DMS53 treated with DMSO at 0.1 percent for 48 hours (cell line): ENCODE results near the gene TANGO2.

ENCODE experiments used
- DNase-seq: peaks from one replicate; lab custom pipeline; 2025; ENCODE audit not compliant: unreplicated experiment; lab: John Stamatoyannopoulos, UW

Gene TANGO2

GRCh38 chr22:20039683-20040325 lies 18.9 kb downstream of the TANGO2 start:
- no peak for DNase-seq

DNA sequence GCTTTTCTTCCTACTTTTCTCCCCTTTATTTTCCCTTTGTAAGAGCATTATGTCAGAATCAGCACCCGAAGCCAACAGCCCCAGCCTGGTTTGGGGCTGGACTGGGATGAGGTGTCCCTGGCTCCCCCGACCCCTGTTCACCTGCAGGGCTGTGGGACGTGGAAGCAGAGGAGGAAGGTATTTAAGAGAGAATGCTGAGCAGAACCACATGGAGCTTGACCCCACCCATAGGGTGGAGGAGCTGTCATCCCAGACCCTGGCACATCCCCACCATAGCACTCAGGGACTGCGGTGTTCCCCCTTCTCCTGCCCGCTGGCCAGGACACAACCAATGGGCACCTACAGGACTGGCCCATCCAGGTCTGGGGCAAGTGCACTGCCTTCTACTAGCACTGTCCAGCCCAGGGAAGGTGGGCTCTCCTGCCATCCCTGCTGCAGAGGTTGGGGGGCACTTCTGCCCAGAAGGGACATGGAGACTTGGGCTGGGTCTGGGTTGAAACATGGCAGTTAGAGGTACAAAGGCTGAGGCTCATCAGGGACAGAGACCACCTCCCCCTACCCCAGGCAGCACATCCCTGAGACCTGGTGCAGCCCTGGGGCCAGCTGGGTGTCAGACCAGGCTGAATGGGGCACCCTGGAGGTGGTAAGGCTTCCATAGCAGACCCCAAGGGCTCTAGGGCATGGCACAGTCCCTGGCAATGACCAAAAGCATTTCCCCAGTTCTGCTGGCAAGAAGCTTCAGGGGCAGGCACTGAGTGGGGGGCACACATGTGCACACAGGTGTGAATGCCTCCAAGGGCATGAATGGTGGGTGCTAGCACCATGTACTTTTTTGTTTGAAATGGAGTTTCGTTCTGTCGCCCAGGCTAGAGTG lies 19.7 kb downstream of the TANGO2 start:
- DNase-seq, result no peak

DNA sequence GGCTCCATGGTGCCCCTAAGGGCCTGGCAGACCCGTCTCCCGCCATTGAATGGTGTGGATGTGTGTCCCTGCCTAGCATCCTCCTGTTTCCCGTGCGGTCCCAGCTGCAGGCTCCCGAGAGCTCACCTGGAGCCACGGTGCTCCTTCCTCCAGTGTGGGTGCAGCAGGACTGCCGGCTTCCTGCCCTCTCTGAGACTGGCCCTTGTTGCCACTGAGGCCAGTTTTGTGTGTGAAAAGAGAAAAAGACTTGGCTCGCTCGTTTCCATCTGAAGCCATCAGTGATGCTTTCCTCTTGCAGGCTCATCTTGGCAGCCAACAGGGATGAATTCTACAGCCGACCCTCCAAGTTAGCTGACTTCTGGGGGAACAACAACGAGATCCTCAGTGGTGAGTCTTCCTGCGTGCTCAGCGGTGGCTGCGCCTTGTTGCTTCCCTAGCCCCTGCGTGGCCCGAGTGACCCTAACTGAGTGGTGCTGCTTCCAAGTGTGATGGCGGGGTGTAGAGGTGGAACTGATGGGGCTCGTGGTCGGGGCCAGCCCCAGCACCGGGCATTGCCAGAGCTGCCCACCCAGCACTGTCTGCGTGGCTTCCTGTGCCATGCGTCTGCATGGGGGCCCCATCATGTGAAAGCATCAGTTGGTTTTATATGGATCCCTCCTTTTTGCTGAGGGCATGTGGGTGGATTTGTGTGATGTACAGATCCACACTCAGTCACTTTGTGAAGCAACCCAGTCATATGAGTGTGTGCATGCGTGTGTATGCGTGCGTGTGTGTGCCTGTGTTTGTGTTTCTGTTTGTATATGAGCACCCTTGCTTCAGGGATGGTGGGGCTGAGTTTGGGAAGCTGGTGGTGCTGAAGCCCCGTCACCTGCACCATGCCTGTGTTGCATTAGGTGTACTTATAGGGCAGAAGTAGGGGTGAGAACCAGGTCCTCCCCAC lies 22.4 kb downstream of the TANGO2 start:
- no peak for DNase-seq

- no peak for DNase-seq
Observed at GRCh38 chr22:20043997-20044342, 23.1 kb downstream of the TANGO2 start.

DNA sequence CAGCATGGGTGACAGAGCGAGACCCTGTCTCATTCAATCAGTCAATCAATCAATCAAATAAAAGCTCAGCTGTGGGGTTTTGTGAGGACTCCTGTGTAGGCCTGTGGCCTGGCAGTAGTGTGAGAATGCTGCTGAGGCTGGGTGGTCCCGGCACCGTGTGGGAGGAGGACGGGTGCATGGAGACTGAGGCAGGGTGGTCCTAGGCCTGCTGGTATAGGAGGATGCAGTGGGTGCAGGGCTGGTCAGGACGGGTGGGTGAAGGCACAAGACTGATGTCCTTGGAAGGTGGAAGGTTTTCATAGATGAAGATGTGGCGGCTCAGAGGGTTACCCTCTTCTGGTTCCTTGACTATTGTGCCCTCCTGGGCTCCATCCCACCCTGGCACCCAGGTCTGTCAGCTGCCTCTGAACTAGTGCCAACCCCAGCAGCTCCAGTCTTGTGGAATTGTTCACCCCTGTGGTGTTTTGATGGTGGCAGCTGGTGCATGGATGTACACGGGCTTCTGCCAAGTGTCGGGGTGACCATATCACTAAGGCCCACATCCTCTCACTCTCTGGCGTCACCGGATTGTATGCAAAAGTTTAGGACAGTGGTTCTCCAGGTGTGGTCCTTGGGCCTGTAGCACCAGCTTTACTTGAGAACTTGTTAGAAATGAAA lies 23.7 kb downstream of the TANGO2 start:
- DNase-seq, result no peak

GRCh38 chr22:20046730-20047129 lies 25.8 kb downstream of the TANGO2 start:
- no peak for DNase-seq

GRCh38 chr22:20051927-20052308 lies 31.0 kb downstream of the TANGO2 start:
- DNase-seq, result no peak

- no peak for DNase-seq
Observed at GRCh38 chr22:20052309-20053259, 31.7 kb downstream of the TANGO2 start.

- DNase-seq, result no peak
Observed at GRCh38 chr22:20053407-20054033, 32.6 kb downstream of the TANGO2 start.

DNA sequence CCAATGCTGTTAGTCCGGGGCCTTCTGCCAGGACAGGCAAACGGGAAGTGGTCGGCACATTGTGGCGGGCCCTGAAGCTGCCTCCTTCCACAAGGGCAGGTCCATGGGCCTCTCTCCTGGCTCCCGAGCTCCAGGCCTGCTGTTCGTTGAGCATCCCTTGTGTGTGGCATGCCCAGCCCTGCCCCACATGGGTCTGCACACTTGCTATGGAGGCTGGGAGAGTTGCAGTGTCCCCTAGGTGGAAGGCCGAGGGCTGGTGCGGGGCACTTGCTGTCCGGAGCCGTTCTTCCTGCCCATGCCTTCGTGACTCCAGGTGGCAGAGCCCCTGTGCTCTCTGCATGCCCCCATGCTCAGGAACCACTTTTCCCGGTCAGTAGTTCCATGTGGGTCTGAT lies 33.1 kb downstream of the TANGO2 start:
- no peak for DNase-seq

- DNase-seq, result no peak
Observed at GRCh38 chr22:20054485-20054884, 33.6 kb downstream of the TANGO2 start.

- DNase-seq, result no peak
Observed at GRCh38 chr22:20055144-20055543, 34.2 kb downstream of the TANGO2 start.

- DNase-seq, result no peak
Observed at GRCh38 chr22:20055654-20056053, 34.7 kb downstream of the TANGO2 start.

GRCh38 chr22:20056161-20056560 lies 35.3 kb downstream of the TANGO2 start:
- DNase-seq, result no peak

DNA sequence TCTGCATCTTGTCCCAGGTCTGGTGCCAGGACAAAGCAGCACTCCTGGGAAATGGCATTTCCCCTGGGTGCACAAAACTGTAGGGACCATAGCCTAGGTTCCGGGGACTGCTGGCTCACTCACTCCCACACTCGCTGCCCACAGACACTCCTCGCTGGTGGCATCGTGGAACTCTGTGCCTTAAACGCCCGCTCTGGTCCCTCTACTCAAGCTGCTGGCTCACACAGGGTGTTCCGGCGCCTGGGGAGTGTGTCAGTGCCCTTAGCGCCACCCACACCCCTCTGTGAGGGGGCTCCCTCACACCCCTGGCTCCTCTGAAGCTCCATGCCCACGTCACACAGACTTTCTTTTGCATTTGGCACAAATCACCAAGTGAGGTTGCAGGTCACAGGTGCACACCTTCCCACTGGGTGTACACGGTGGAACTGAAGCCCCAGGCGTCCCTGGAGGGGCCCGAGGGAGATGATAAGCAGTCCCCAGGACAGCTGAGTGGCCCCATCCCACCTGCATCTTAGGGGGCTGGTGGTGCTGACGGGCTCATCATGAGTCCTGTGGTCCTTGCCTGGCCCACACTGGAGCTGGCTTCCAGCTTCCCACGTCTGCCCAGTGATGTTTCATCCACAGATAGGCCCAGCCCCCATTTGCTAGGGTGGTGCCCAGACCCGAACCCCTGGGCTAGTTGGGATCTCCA lies 35.9 kb downstream of the TANGO2 start:
- DNase-seq, result no peak

DNA sequence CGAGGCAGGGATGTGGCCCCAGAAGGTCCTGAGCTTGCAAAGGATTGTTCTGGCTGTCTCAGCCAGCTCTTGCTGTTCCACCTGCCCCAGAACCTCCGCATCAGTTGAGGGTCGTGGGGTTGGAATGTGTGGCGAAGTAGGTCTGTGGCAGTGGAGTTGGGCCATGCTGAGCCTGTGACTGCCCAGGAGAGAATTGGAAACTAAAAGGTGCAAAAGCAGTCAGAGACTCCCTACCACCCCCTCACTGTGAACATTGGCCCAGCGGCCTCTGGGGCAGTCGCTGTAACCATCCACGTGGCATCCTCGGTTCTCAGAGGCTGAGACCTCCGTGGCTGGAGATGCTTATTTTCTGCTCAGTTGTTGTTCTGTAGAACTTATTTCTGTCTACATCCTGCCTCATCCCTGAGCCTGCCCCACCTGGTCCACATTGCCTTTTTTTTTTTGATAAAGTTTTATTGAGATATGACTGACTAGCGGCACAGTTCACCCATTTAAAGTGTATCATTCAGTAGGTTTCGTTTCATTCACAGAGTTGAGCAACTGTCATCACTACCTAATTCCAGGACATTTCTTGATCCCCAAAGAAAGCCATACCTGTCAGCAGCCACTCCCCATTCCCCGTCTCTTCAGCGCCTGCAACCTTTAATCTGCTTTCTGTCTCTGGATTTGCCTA lies 36.8 kb downstream of the TANGO2 start:
- no peak for DNase-seq

DNA sequence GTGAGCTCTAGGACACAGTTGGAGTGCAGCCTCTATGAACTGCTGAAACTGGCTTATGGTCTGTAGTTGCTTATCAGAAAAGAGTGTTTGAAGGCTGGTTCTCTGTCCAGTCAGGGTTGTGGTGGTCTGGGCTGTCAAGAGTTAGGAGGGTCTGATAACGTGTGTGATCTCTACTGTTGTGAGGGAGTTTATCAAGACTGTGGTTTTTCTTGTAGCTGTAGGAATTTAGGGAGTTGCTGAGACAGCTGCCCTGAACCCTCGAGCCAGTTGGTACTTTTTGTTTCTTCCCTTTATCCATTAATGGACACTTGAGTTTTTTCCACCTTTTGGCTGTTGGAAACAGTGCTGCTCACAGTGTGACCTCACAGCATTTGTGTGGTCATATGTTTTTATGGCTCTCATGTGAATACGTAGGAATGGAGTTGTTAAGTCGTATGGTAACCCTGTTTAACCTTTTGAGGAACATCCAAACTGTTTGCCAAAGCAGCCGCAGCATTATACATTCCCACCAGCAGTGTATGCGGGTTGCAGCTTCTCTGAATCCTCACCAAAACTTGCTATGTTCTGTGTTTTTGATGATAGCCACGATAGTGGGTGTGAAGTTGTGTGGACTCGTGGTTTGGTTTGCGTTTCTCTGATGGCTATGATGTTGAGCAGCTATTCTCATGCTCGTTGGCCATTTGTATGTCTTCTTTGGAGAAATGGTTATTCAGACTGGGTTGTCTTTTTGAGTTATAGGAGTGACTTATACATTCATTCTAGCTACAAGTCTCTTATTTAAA lies 38.3 kb downstream of the TANGO2 start:
- DNase-seq, result no peak
